Measurements from ENCODE around the gene ILRUN.
"Not testable (repeated sequence)": the region's sequence is repeated elsewhere in the genome, so short reads cannot be mapped to it uniquely, and the experiment has no call there.

ILRUN gene

GRCh38 chr6:34657307-34657978 is 39.1 kb downstream of the ILRUN start:
- DNase-seq (ENCODE audit: low read depth), result peak; percentile 72
- TF ChIP-seq CTCF (IDR thresholded peaks at IDR 0.05; ENCODE audit: control insufficient read depth, insufficient read depth, low read depth, low read length, missing control alignments), result no peak
- H3K4me3 ChIP-seq (ENCODE audit: control insufficient read depth, low read depth, low read length), result peak overlapping the region; percentile 35

- TF ChIP-seq CTCF (IDR thresholded peaks at IDR 0.05; ENCODE audit: control insufficient read depth, insufficient read depth, low read depth, low read length, missing control alignments), result no peak
- H3K4me3 ChIP-seq (ENCODE audit: control insufficient read depth, low read depth, low read length), result peak overlapping the region; percentile 35
- DNase-seq (ENCODE audit: low read depth), result no peak
Measured at GRCh38 chr6:34657037-34657306, 39.6 kb downstream of the ILRUN start.

- H3K4me3 ChIP-seq (ENCODE audit: control insufficient read depth, low read depth, low read length), result peak overlapping the region; percentile 35; the same call in 1 of the 2 replicates
- peak; percentile 61 for DNase-seq (ENCODE audit: low read depth)
- TF ChIP-seq CTCF (IDR thresholded peaks at IDR 0.05; ENCODE audit: control insufficient read depth, insufficient read depth, low read depth, low read length, missing control alignments), result no peak
Measured at GRCh38 chr6:34656378-34657036, 40.1 kb downstream of the ILRUN start.

- not testable (repeated sequence) for H3K4me3 ChIP-seq (ENCODE audit: control insufficient read depth, low read depth, low read length); DNase-seq (ENCODE audit: low read depth)
Measured at GRCh38 chr6:34655876-34656377, 40.6 kb downstream of the ILRUN start.

GRCh38 chr6:34654061-34654710 is 42.4 kb downstream of the ILRUN start:
- DNase-seq (ENCODE audit: low read depth), result no peak
- TF ChIP-seq CTCF (IDR thresholded peaks at IDR 0.05; ENCODE audit: control insufficient read depth, insufficient read depth, low read depth, low read length, missing control alignments), result no peak

GRCh38 chr6:34652263-34652662 is 44.3 kb downstream of the ILRUN start:
- no peak for TF ChIP-seq CTCF (IDR thresholded peaks at IDR 0.05; ENCODE audit: control insufficient read depth, insufficient read depth, low read depth, low read length, missing control alignments)
- H3K4me3 ChIP-seq (ENCODE audit: control insufficient read depth, low read depth, low read length), result no peak overlapping the region
- no peak for DNase-seq (ENCODE audit: low read depth)

More at GRCh38 chr6:34654061-34654710, 42.4 kb downstream of the ILRUN start:
- H3K4me3 ChIP-seq (ENCODE audit: control insufficient read depth, low read depth, low read length), result no peak overlapping the region

- no peak overlapping the region for H3K4me3 ChIP-seq (ENCODE audit: control insufficient read depth, low read depth, low read length)
- no peak for TF ChIP-seq CTCF (IDR thresholded peaks at IDR 0.05; ENCODE audit: control insufficient read depth, insufficient read depth, low read depth, low read length, missing control alignments)
- DNase-seq (ENCODE audit: low read depth), result no peak
Measured at GRCh38 chr6:34650823-34651222, 45.7 kb downstream of the ILRUN start.

- not testable (repeated sequence) for DNase-seq (ENCODE audit: low read depth); H3K4me3 ChIP-seq (ENCODE audit: control insufficient read depth, low read depth, low read length)
Measured at GRCh38 chr6:34650232-34650631, 46.3 kb downstream of the ILRUN start.

Measured in AG09309 (cell line).